Measurements from ENCODE around the gene FADS2.

Gene FADS2

DNA sequence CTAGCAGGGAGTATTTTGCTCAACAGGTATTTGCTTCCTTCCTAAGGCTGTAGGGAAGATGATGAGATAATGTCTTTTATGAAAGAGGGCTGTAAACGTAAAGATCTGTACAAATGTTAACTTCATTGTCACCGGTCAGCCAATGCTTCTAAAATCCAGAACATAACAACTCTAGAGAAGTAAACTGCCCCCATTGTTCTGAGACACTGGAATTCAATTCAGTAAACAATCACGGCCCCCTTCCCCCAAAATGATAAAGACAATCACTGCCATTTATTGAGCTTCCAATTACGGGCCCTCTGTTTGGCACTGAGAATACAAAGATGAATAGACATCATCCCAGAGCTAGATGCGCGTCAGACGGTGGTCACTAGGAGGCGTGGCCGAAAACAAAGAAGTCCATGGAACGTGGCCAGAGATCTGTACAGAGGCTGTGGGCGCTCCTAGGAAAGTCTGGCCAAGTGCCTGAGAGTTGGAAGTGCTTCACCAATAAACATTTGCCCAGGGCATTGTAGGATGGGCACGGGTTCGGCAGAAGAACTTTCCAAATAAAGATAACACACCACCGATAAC is 36.3 kb upstream of the FADS2 start:
- DNase-seq (ENCODE audit: low read depth): peak; percentile 80
- TF ChIP-seq, protein P1, sequence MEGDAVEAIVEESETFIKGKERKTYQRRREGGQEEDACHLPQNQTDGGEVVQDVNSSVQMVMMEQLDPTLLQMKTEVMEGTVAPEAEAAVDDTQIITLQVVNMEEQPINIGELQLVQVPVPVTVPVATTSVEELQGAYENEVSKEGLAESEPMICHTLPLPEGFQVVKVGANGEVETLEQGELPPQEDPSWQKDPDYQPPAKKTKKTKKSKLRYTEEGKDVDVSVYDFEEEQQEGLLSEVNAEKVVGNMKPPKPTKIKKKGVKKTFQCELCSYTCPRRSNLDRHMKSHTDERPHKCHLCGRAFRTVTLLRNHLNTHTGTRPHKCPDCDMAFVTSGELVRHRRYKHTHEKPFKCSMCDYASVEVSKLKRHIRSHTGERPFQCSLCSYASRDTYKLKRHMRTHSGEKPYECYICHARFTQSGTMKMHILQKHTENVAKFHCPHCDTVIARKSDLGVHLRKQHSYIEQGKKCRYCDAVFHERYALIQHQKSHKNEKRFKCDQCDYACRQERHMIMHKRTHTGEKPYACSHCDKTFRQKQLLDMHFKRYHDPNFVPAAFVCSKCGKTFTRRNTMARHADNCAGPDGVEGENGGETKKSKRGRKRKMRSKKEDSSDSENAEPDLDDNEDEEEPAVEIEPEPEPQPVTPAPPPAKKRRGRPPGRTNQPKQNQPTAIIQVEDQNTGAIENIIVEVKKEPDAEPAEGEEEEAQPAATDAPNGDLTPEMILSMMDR (conservative IDR thresholded peaks at IDR 0.05; ENCODE audit: low read depth, low read length): no peak
- peak overlapping the region; percentile 88 for H3K4me3 ChIP-seq (ENCODE audit: low read length)

DNA sequence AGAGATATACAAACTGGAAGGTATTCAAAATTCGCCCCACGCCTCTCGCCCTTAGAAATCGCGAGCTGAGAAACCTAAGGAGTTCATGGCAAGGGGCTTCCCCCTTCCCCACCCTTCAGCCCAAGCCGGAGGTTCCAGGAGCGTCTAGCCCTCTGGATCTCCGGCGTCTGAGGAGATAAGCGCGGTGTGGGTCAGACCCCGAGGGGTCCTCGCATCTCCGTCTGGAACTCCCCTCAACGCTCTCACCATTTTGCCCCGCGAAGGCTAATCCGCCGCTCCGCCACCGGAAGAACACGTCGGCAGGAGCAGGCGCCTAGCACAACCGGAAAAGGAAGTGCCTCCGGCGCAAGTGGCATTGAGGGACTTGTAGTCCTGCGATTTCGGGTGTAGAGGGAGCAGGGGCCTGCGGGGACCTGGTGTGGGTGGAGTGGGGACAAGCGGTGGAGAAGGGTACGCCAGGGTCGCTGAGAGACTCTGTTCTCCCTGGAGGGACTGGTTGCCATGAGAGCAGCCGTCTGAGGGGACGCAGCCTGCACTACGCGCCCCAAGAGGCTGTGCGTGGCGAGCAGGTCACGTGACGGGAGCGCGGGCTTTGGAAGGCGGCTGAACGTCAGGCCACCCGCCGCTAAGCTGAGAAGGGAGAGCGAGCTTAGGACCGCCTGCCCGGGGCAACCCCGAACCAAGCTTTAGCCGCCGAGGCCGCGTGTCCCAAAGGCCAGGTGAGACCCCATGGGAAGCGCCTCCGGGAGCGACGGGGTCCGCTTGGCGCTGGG is 35.6 kb upstream of the FADS2 start, which contains the start of the genes FEN1 and TMEM258:
Gene FEN1, plus strand, starts transcription at position 602 of the 773 bp plus-strand sequence. CDS start 2,451 bp downstream, outside the sequence.
Gene TMEM258, minus strand, starts transcription at position 290 of the 773 bp plus-strand sequence. Its CDS starts 41 bp downstream, at position 249.
- peak within 1 kb of the TSS; percentile 88 for H3K4me3 ChIP-seq (ENCODE audit: low read length)
- DNase-seq (ENCODE audit: low read depth): peak; percentile 86
- TF ChIP-seq, protein P1 (conservative IDR thresholded peaks at IDR 0.05; ENCODE audit: low read depth, low read length): no peak

DNA sequence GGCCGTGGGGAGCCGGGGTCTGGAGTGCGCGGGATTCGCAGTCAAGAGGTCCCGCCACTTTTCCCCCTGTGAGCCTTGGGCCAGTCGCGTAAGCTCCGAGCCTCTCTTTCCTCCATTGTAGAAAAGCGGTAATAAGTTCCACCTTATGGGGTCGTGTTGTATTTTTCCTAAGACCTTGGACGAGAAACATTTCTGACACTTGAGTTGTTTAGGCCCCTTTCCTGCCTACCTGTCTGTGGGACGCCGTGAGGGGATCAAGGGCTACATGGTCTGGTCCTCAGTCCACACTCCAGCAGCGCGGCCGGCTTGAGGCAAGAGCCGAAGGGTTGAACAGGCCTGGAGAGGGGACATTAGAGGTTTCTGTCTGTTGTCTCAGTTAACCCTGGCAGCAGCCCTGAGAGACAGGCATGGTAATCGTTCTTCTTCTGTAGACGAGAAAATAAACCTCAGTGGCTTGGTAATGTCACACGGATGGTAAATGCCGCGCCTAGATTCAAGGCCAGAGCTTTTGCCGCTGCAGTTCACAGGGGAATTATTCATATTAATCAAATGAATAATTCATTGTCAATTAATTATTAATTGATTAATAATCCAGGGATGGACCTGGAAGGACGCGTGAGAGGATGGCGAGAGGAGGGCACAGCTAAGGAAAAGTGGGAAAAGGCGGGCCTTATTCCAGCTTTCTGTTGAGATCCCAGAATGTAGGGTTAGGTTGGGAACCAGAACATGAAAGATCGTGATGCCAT is 34.8 kb upstream of the FADS2 start:
- DNase-seq (ENCODE audit: low read depth): no peak
- peak overlapping the region; percentile 88 for H3K4me3 ChIP-seq (ENCODE audit: low read length)
- TF ChIP-seq, protein P1 (conservative IDR thresholded peaks at IDR 0.05; ENCODE audit: low read depth, low read length): no peak

DNA sequence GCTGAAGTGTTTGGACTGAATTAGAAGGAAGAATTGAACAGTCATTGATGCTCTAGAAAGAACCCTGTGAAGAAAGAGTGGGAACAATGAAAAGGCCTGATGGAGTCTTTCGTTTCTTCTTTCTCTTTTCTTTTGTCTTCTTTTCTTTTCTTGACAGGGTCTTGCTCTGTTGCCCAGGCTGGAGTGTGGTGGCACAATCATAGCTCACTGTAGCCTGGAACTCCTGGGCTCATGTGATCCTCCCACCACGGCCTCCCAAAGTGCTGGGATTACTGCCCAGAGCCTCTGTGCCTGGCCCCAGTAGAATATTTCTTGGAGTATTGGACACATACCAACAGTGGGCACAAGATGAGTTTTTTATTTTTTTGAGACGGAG is 34.3 kb upstream of the FADS2 start:
- H3K4me3 ChIP-seq (ENCODE audit: low read length): peak overlapping the region; percentile 88
- TF ChIP-seq, protein P1 (conservative IDR thresholded peaks at IDR 0.05; ENCODE audit: low read depth, low read length): no peak
- no peak for DNase-seq (ENCODE audit: low read depth)

DNA sequence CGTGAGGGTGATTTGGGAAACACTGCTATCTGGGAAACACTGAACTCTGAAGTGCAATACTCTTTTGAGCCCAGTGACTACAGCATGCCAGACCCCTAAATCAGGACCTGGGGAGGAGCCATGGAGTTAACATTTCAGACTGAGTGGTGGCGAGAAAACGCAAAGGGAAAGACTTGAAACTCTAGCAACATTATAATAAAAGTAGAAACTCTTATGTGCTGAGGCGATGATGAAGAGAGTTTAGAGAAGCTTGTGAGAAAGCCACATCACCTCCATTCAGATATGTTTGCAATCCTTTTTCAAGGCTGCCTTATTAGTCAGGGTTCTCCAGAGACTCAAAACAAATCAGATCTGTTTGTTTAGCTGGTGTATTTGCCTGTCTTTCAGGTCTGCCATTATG is 33.5 kb upstream of the FADS2 start:
- H3K4me3 ChIP-seq (ENCODE audit: low read length): no peak overlapping the region
- TF ChIP-seq, protein P1 (conservative IDR thresholded peaks at IDR 0.05; ENCODE audit: low read depth, low read length): no peak
- DNase-seq (ENCODE audit: low read depth): no peak

DNA sequence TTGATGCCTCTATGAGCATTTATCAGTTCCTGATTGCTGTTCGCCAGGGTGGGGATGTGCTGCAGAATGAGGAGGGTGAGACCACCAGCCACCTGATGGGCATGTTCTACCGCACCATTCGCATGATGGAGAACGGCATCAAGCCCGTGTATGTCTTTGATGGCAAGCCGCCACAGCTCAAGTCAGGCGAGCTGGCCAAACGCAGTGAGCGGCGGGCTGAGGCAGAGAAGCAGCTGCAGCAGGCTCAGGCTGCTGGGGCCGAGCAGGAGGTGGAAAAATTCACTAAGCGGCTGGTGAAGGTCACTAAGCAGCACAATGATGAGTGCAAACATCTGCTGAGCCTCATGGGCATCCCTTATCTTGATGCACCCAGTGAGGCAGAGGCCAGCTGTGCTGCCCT is 32.6 kb upstream of the FADS2 start:
- no peak overlapping the region for H3K4me3 ChIP-seq (ENCODE audit: low read length)
- TF ChIP-seq, protein P1 (conservative IDR thresholded peaks at IDR 0.05; ENCODE audit: low read depth, low read length): no peak
- DNase-seq (ENCODE audit: low read depth): no peak
